ENCODE measurements around the gene GNAS-AS1.

The GNAS-AS1 gene

GRCh38 chr20:58863044-58863790 is 12.5 kb upstream of the GNAS-AS1 start:
- no peak for DNase-seq (ENCODE audit: extremely low read depth in 1 of 2, low read depth in 1 of 2)

DNA sequence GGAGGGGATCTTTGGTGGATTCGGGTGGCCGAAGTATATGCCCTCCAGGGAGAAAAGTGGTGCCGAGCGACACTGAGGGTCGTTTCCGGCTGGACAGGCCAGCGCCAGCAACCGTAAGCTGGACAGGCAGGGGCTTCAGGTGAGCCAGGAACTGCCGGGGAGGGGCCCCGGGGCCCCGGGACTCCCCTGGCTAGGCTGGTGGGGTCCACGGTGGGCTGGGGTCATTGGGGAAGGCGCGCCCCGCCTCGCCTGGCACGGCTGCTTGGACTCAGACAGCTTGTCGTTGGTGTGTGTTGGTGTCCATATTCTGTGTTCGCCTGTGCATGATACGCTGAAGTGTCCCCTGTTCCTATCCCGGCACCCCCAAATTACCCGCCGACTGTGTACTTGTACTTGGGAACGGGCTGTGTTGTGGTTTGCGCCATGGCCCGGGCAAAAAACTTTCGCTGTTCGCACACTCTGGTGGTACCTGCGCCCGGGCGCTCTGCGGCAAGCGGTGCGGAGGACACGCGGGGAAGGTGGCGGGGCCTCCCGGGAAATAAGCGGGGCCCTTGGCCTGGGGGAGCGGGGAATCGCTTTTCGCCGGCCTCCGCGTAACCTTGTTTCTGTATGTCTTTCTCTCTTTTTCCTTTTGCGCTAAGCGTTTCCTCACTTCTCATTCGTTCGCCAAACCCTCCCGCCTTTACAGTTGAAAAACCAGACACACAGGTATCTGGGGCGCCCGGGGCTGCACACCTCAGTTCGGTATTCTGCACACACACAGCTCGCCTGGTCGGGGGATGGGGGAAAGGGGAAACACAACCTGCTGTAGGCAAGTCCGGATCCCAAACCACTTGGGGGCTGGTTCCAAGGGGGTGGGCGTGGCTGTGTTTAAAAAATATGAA is 5.0 kb upstream of the GNAS-AS1 start:
- DNase-seq (ENCODE audit: extremely low read depth in 1 of 2, low read depth in 1 of 2), result no peak

- DNase-seq (ENCODE audit: extremely low read depth in 1 of 2, low read depth in 1 of 2), result no peak
Measured at GRCh38 chr20:58854638-58855471, 4.2 kb upstream of the GNAS-AS1 start.

GRCh38 chr20:58853976-58854637 is 3.4 kb upstream of the GNAS-AS1 start:
- no peak for DNase-seq (ENCODE audit: extremely low read depth in 1 of 2, low read depth in 1 of 2)

DNA sequence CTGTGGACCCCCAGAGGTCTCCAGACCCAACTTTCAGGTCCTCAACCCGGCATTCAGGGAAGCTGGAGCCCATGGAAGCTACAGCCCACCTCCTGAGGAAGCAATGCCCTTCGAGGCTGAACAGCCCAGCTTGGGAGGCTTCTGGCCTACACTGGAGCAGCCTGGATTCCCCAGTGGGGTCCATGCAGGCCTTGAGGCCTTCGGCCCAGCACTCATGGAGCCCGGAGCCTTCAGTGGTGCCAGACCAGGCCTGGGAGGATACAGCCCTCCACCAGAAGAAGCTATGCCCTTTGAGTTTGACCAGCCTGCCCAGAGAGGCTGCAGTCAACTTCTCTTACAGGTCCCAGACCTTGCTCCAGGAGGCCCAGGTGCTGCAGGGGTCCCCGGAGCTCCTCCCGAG is 2.8 kb upstream of the GNAS-AS1 start:
- no peak for DNase-seq (ENCODE audit: extremely low read depth in 1 of 2, low read depth in 1 of 2)

GRCh38 chr20:58852543-58853271 is 2.0 kb upstream of the GNAS-AS1 start, which contains the start of gene GNAS:
Gene GNAS (plus strand): TSS chr20:58852716.
- DNase-seq (ENCODE audit: extremely low read depth in 1 of 2, low read depth in 1 of 2), result no peak

GRCh38 chr20:58851969-58852458 is 1.3 kb upstream of the GNAS-AS1 start:
- DNase-seq (ENCODE audit: extremely low read depth in 1 of 2, low read depth in 1 of 2), result no peak

DNA sequence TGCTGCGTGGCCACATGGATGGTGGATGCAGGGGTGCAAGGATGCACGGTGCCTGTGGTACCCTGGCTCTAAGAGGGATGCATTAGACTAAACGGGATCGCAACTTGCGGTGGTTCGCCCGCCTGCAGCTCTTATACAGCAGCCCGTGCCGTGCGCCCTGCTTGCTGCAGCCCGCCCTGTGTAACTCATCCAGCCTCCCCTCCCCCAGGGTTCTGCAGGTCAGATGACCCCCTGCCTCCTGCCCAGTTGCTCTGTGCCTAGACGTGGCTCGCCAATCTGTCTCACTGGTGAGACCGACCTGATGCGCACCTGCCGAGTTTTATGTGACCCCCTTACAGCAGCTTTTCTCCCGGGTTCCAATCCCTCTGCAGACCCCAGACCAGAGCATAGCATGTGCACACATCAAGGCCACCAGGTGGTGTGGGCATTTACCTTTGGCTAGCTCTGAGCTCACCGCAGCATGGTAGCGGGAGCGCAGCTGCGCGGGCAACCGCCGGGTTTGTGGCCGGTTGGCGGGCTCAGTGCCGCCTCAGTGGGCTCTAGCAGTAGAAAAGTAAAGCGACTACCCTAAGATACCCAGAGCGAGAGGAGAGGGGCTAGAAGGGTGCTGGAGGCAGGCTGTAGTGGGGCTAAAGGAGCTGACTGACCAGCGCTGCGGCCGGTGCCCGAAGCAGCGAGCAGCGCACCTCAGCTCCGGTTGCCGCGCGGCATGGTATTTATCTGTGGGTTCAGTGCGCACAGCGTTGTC is 693 bp upstream of the GNAS-AS1 start:
- no peak for DNase-seq (ENCODE audit: extremely low read depth in 1 of 2, low read depth in 1 of 2)

DNA sequence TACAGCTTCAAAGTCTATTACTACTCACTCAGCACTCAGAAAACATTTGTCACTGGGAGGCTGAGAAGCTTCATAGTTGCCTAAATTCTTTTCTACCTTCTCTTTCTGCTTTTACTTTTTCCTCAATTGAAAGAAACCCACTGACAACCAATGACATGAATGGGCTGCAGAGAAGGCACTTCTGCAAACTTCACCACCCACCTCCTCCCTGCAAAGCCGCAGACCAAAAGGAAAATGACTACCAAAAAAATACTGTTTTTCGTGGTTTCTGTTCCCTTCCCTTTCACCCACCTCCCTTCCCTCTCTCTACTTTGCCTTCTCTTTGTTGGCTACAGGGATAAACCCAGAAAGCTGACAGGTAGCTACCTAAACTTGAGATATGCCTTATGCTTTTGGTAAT is 3.2 kb downstream of the GNAS-AS1 start:
- no peak for DNase-seq (ENCODE audit: extremely low read depth in 1 of 2, low read depth in 1 of 2)

- DNase-seq (ENCODE audit: extremely low read depth in 1 of 2, low read depth in 1 of 2), result no peak
Measured at GRCh38 chr20:58845706-58846105, 5.0 kb downstream of the GNAS-AS1 start.

DNA sequence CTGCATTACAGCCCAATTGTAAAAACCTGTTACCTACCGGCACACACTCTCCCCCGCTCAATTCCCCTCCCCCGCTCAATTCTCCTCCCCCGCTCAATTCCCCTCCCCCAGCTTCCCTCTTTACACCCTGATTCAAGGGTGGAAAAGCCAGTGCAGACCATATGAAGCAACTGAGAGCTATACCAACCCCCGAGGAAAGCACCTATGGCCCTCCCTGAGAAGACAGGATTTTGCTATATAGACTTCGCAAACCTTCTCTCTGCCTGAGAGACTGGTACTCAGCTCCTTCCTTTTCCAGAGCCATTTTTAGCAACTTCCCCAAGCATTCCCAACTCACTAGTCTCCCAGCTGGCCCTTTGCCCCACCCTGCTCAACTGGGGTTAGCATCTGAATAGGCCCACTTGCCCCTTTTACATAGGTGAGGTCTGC is 7.6 kb downstream of the GNAS-AS1 start:
- no peak for DNase-seq (ENCODE audit: extremely low read depth in 1 of 2, low read depth in 1 of 2)

- no peak for DNase-seq (ENCODE audit: extremely low read depth in 1 of 2, low read depth in 1 of 2)
Measured at GRCh38 chr20:58842276-58842675, 8.4 kb downstream of the GNAS-AS1 start.

- DNase-seq (ENCODE audit: extremely low read depth in 1 of 2, low read depth in 1 of 2), result no peak
Measured at GRCh38 chr20:58841539-58842264, 9.0 kb downstream of the GNAS-AS1 start.

DNA sequence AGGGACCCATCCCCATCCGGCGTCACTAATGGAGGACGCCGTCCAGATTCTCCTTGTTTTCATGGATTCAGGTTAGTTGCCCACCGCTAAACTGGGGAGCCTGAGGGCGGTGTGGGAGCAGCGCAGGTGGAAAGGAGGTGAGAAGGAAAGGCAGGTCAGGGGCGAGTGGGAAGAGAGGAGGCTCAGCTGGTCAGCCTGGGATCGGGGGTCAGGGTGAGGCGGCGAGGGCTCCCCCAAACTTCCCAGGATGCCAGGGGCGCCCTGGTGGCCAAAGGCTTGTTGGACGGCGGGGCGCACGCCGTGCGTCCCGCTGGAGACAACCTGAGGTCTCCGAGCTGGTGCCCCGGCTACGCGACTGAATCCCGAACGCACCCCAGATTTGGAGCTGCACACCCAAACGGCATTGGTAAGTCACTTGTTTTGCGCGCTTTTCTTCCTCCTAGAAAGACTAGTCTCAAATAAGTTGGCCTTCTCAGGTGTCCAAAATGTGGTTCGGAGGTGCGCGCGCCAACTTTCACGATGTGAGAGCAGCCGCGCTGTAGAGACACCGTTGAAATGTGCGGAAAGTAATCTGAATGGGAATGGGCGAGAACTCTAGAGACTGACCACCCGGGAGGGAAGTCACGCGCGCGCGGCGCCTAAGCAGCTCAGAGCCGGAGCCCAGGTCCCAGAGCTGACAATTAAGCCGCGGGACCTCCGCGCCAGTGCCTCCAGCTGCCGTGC is 9.7 kb downstream of the GNAS-AS1 start:
- no peak for DNase-seq (ENCODE audit: extremely low read depth in 1 of 2, low read depth in 1 of 2)

- no peak for DNase-seq (ENCODE audit: extremely low read depth in 1 of 2, low read depth in 1 of 2)
Measured at GRCh38 chr20:58839991-58840747, 10.5 kb downstream of the GNAS-AS1 start.

DNA sequence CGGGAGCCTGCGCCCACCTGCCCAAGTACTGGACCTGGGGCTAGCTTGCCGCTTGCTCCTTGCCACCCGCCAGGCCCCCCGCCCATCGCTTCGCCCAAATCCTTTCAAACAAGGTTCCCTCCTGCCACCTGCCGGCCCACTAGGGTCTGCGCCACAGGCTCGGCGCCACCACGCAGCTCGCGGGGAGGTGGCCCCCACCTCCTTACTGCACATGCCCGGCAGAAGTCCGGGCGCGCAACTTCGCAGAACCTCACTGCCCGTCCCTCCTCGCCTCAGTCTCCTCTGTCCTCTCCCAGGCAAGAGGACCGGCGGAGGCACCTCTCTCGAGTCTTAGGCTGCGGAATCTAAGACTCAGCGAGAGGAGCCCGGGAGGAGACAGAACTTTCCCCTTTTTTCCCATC is 11.2 kb downstream of the GNAS-AS1 start:
- no peak for DNase-seq (ENCODE audit: extremely low read depth in 1 of 2, low read depth in 1 of 2)

DNA sequence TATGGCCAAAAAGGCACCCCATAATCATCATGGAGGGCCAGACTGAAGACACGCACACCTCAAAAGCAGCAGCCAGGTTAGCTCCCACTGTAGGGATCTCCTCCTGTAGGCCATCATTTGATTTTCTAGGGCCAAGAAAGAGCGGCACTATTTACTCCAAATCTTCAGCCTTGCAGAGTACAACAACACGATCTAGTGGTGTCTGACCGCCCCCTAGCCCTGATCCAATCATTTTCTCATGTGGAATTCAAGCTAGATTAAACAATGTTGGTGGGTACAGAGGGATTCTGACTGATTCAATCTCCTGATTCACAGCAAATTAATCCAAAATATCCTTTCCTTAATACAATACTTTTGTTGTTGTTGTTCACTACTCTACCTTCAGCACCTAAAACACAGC is 12.5 kb downstream of the GNAS-AS1 start:
- no peak for DNase-seq (ENCODE audit: extremely low read depth in 1 of 2, low read depth in 1 of 2)

All from activated CD8-positive, alpha-beta memory T cell treated with anti-CD3 and anti-CD28 coated beads for 1 hour (primary cell).